TTC549 (cell line): Measurements from ENCODE around the gene CCDC141.

ENCODE experiments used
- FAIRE-seq: peaks from 2 replicates; lab custom pipeline; 2012; peaks lifted over from hg19 to GRCh38; lab: Jason Lieb, UNC

Gene CCDC141

DNA sequence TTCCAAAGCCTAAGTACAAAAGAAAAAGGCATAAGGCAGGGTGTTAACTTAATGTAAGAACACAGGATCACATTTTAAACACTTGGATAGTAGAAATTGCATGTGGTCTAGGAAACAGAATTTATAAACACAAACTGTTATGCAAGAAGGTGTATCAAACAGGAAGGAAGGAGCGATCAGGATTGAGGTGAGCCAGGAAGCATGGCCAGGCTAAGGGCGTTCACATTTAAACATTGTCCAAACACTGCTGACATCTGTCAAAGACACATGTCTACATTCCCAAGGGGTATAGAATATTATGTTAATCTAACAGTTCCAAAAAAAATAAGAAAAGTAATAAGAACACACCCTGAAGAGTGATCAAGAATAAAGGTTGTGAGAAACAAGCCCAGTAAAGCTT is 71.3 kb downstream of the CCDC141 start:
- no peak for FAIRE-seq

- FAIRE-seq, result no peak
Measured at GRCh38 chr2:178976351-178976750, 73.6 kb downstream of the CCDC141 start.

GRCh38 chr2:178962805-178963433 is 87.0 kb downstream of the CCDC141 start:
- no peak for FAIRE-seq

DNA sequence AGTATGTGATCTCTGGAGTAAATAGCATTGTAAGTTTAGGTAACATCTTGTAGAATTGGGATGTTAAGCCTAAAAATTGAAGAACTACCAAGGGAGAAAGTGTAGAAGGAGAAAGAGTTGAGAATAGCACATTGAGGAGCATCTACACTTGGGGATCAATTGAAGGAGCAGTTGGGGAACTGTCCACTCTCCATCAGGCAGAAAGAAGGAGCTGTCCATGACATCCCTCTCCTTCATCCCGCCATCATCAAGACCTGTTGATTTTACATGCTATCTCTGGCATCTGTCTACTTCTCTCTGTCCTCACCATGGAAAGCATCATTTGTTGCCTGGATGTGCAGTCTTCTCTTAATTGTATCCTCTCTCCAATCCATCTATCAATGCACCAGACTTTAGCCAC is 87.8 kb downstream of the CCDC141 start:
- FAIRE-seq, result no peak

DNA sequence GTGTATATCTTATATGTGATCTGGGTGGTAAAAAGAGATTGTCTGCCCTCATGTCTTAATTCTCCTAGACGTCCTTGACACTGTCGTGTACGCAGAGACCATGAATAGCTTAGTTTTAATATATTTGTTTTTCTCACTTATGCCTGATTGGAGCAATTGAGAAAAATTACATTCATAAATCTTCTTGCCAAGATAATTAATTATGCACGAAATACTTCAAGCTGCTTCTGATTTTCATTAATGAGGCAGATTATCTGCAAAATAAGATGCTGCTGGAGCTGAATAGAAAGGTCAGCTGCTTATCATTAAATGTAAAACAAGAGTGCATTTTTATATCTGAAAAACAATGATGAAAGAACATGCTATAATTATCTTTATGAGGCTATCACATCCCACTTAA is 95.9 kb downstream of the CCDC141 start:
- FAIRE-seq, result no peak

DNA sequence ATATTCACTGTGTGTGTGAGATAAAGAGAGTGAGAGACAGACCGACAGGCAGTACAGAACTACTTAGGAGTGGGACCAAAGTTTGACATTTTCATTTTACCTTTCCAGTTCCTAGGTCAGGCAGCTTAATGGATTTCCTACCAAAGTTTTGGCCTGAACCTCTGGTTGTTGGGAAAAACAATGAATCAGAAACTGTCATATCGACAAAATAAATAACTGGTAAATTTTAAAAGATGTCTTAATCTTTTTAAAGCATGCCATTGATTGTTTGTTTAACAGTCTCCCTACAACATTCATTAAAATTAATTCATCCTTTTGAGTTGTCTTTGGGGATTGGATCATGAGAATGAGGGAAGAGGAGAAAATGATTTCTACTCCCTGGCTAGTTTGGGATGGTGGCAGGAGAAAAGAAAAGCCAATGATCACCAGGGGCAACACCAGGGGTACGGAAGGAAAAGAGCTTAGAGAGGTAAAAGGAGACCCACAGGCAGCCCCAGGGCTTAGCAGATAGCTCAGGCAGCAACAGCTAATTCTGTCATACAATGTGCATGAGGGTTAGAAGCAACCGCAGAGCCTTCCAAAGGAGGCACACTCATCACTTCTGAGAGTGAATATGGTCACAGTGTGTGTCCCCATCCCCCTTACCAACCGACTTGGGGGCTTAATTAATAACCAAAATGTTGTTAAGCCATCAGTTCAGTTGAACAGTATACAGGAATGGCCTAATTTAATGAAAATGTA is 98.5 kb downstream of the CCDC141 start:
- FAIRE-seq, result no peak

DNA sequence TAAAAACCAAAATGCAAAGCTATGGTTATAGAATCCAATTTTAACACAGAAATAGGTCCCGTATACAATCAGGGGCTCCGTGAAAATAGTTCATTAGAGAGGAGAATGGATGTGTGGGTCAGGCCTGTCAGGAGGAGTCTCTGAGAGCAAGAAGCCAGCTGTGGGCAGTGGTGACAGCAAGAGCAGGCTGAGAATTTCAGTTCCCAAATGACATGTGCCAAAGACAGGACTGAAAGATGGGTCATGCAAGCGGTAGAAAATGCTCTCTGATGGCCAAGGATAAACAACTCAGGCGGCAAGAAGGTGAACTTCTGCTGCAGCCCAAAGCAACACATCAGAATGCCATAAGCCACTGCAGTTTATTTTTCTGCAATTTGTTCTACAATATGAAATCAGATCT is 100.4 kb downstream of the CCDC141 start:
- no peak for FAIRE-seq

DNA sequence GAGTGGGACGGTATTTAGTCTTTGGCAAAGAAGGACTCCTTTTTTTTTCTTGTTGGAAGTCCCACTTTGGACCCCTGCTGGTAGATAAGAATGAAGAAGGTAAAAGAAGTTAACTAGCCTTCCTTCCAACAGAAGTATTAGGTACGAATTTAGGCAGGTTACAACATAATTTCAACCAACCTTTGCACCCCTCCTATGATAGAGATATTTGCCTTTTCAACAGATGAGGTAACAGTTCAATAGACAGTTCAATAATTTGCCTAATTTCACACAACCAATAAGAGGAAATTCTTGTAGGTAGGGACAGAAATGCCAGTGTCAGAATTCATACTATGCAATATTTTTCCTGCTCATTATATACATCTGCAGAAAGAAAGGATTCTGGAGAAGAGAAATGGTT is 100.8 kb downstream of the CCDC141 start:
- FAIRE-seq, result no peak

DNA sequence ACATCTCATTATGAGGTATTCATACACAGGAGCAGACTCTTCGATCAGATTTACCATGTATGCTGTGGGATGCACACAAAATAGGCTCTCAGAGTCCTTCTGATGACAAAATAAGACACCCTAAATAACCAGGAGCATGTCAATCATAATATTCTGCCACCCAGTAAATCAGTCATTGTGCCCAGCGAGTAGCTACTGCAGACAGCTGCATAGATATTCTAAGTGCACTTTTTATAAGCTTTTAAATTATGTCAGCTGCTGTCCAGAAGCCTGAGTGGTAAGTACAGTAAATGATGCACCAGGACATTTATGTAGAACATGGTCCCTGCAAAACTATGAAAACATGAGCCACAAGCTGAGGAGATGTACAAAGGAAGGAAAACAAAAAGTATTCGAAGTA is 102.9 kb downstream of the CCDC141 start:
- no peak for FAIRE-seq

DNA sequence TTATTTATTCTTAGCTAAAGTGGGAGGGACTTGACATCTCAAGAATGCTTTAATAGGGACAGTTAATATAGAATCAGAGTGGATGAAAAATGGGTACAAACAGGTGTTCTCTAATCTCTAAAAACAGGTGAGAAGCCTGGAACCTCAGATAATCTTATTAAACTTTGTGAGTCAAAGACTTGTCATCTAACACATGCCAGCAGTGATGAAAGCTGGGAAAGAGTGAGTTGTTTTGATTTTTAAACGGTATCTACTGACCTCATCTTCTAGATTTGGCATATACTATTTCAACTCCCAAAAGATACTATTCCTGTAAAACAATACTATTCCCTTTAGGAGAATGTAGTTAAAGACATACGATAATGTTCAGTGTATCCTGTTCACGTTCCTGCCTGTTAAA is 103.4 kb downstream of the CCDC141 start:
- no peak for FAIRE-seq

- no peak for FAIRE-seq
Measured at GRCh38 chr2:178943745-178944144, 106.2 kb downstream of the CCDC141 start.

DNA sequence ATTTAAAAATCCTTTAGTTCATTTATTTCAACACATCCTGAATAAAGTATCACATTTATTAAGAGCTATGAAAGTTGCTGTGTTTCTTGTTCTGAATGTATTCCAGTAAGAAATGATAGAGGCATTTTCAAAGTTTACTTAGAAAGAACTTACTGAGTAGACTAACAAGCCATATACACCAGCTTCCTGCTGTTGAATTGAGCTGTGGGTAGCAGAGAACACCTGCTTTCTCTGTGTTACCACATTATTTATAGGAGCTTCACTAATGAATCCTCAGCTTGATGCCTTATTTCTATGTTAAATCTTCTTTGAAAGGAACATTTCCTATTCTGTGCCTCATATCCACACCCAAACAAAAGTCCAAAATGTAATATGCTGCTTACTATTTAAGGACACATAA is 115.4 kb downstream of the CCDC141 start:
- FAIRE-seq, result no peak

- FAIRE-seq, result no peak
Measured at GRCh38 chr2:178933493-178933892, 116.4 kb downstream of the CCDC141 start.

DNA sequence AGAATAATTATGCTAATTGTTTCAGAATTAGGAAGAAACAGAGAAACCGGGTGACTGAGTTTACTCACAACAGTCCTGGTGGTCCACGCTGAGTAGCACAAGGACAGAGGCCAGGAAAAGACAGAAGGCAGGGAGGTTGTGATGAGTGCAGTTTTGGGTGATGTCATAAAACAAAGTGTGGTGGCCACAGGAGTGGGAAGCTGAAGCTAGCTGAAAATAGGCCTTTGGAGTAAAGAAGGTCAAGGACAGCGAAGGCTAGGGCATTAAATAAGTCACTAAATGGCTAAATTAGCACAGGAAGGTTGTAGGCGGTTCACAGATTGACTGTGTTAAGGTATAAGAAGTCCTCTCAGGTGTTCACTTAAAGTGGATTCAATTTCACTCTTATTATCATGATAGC is 121.9 kb downstream of the CCDC141 start:
- no peak for FAIRE-seq

DNA sequence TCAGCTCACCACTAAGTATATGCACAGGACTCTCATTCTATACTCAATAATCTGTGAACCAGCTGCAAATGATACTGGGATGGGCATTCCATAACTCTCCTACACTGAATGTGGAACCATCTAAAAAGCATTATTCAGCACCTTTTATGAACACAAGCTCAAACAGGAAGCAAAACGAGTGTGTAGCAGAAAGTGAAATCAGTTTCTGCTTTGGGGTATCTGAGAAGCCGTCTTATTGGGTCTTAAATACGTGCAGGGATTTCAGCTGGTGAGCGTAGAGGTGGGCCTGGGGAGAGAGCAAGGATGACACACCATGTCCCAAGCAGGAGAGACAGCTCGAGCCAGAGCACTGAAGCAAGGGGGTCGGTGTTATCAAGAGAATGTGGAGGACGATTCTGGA is 122.8 kb downstream of the CCDC141 start:
- no peak for FAIRE-seq

DNA sequence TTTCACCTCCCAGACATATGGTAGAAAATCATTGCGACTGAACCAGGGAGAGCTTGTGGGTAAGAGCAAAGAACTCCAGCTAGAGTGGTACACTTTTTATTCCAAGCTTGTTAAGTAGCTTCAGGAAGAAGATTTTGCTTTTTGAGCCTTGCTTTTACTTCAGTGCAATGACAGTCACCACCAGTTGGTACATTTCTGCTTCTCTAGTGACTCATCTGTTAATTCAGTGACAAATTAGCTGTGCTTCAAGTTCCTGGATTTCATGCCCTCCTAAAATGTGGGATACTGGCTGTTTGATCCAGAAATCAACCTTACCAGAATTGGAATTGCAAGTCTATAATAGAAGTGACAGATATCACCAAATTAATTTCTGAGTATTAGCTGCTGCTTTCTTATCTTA is 125.1 kb downstream of the CCDC141 start:
- no peak for FAIRE-seq

DNA sequence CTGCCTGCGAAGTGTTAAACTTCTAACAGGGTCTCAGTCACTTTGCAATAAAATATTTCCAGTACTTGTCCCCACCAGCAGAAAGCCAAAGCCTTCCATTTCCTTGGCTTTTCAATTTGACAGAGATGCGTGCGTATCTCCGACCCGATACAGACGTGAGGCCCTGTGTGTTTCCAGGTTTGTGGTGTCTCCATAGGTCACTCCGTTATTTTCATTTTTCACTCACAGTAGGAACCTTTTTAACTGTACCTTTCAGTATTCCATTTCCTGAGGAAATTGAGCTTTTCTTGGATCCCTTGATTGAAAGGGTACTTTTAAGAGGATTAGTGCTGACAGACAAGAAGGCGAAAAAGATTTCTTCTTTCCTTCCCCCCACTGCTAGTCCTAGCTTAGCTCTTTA is 126.4 kb downstream of the CCDC141 start:
- FAIRE-seq, result no peak

- FAIRE-seq, result no peak
Measured at GRCh38 chr2:178920916-178921513, 128.9 kb downstream of the CCDC141 start.

GRCh38 chr2:178917555-178917954 is 132.4 kb downstream of the CCDC141 start:
- no peak for FAIRE-seq

DNA sequence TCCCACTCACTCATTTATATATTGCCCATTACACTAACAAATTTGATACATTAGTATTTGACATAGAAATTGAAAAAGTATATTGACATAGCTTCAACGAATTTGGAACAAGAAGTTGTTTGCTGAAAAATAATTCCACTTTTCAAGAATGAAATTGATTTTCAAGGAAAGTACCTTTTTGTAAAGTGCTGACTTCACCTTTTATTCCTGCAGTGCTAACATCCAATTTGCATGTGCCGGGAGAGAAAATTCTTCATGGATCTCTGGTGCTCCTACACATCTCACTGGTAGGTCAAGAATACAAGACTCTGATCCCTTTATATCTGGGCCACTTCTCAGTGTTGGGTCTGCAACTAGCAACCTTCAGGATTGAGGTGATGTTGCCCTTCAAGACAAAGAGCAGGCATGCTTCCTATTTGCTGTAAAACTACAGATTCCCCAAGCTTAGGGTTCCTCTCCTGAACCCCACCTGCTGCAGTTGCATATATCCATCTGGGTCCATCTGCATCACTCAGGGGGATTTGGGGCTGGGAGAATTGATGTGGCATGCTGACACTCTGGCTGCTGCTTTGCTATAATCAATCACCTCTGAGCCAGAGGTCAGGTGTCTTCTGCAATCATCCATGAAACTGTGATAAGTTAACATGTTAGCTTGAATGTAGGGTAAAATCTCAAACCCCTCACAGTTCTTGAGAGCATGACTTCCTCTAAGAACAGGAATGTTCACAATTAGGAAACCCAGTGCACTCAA is 134.3 kb downstream of the CCDC141 start:
- no peak for FAIRE-seq

DNA sequence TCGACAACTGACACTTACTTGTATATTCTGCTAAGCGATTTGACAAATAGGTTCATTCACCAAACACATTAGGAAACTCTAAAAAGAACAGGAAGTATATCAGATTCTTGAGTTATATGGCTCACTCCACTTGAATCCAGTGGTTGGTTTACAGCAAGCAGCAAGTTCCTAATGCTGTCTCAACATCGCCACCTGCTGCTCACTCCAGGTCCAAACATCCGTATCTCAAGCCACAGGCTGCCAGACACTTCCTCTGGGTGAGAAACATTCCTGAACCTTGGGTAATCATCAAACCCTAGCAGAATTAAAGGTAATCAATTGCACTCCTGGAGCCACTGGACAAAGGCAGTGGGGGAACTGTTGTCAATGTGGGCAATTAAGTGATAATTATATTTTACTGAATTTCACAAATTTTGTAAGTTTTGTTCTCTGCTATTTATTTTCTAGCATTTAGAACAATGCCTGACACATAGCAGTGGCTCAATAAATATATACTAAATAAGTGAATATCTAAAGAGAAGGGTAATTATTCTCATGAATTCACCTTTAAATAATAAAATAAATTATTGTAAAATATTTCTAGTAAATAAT is 135.6 kb downstream of the CCDC141 start:
- peak; percentile 88 for FAIRE-seq

DNA sequence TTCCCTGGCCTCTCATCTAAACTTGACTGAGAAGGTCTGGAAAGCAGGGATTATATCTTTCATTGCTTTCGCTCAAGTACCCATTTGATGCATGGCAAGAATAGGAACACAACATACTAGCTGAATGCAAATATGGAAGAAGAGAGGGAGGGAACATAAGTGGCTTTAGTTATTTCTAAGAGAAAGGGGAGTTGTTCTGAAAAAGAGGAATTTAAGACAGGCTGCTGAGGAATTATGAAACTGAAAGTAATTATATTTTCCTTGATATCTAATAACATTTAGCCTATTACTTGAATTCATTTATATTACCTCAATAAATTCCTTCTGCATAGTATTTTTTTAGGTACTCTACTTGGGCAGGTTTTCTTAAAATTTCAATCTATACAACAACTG is 136.9 kb downstream of the CCDC141 start:
- no peak for FAIRE-seq
